ENCODE measurements around the gene TCF4.

TCF4 gene

GRCh38 chr18:55588111-55588869 is at the start of gene TCF4:
Gene TCF4, minus strand, starts transcription at chr18:55588192. Its CDS starts 1,076 bp downstream, at chr18:55587116.
- peak; percentile 57 for DNase-seq (ENCODE audit: low read depth)

DNA sequence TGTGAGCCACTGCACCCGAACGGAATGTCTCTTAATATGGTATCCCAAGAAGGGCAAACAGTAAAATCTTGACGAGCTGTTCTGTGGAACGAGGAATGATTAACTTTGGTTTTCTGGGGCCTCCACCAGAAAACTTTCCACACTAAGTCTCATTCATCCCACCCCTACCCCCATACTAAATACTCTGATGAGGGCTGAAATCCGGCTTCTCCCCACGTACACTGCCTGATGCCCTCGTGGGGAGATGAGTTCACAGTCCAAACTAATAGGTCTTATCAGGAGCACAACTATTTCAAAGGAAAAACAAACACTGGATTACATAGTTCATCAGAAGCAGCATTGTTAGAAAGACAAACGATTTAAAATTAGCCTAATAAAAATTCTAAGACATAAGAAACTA is 49.2 kb upstream of the TCF4 start:
- DNase-seq (ENCODE audit: low read depth) = no peak

- no peak for DNase-seq (ENCODE audit: low read depth)
These were observed 47.4 kb upstream of the TCF4 start for GRCh38 chr18:55635439-55635838.

DNA sequence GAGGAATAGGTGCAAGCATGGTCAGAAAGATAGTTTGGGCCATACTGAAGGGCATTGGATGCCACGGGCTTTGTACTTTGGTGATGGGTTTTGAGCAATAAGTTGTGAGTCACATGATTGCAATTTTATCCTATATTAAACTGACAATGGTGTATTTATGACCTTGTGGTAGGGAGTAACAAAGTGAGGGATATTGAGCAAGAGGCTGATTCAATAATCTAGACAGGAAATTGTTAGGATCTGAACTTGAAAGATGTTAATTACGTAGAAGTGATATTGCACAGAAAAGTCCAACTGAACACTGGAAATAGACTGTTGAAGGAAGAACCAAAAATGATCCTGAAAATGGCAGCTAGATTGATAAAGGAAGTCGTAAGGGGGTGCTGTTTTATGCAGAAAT is 46.6 kb upstream of the TCF4 start:
- DNase-seq (ENCODE audit: low read depth) = peak; percentile 94

GRCh38 chr18:55633032-55633431 is 45.0 kb upstream of the TCF4 start:
- DNase-seq (ENCODE audit: low read depth) = no peak

- no peak for DNase-seq (ENCODE audit: low read depth)
These were observed 41.1 kb upstream of the TCF4 start for GRCh38 chr18:55629133-55629532.

- no peak for DNase-seq (ENCODE audit: low read depth)
These were observed 39.0 kb upstream of the TCF4 start for GRCh38 chr18:55627007-55627406.

DNA sequence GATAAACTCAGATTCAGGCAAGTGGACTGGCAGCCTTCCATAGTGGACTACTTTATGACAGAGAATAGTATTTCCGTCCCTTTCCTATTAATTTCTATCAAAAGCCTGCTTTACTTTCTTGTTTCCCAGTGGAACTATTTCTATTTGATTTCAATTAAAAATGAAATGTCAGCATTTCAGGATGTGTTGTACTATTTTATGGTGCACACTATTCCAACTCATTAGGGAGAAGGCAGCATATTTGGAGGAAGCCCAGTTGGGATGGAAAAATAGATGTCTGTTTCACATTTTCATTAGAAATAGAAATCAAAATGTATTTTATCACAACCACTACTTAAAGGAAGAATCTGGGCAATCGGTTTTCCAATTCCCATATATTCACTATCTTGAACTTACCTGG is 37.9 kb upstream of the TCF4 start:
- no peak for DNase-seq (ENCODE audit: low read depth)

- DNase-seq (ENCODE audit: low read depth) = no peak
These were observed 35.6 kb upstream of the TCF4 start for GRCh38 chr18:55623626-55624025.

DNA sequence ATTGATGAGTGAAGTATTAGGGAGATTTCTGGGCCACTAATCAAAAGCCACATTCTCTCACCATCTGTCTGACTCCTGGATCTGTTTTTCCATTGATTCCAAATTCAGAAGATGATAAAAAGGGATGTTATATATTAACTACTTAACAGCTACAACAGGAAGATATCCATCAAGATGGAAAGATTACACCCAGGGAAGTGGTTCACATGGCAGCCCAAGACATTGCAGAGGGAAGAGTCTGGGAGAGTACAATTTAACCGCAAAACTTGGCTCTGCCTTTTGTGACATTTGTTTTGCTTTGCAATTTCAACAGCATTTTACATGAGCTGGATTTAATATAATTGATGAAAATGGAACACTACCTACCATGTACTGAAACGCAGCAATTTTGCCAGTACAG is 22.5 kb upstream of the TCF4 start:
- DNase-seq (ENCODE audit: low read depth) = no peak

DNA sequence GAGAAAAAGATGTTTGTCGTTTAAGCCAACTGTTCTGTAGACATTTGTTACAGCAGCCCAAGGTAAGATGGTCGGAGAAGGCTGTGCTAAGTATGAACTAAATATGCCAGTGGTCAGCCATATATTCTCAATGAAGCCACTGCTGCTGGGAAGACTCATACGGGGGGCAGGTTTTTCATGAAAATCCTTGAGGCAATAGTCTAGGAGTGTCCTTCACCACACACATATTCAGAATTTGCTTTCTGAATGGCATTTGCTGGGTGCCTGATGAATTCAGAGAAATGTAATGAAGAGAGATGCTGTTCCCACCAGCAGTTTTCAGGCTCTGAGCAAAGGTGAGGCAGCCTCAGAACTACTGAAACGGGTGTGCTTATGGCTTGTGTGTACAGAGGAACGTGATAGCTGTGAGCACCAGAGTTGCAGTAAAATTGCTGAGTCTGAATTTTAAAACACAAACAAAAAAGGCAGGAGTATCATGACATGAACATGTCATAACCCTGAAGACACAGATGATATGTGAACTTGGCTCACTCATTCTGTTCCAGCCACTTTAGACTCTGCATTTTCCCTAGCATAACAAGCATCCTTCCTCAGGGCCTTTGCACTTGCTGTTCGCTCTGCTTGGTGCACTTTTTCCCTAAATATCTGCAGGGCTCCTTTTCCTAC is 21.3 kb upstream of the TCF4 start:
- DNase-seq (ENCODE audit: low read depth) = no peak

- DNase-seq (ENCODE audit: low read depth) = no peak
These were observed 20.5 kb upstream of the TCF4 start for GRCh38 chr18:55608497-55608896.

DNA sequence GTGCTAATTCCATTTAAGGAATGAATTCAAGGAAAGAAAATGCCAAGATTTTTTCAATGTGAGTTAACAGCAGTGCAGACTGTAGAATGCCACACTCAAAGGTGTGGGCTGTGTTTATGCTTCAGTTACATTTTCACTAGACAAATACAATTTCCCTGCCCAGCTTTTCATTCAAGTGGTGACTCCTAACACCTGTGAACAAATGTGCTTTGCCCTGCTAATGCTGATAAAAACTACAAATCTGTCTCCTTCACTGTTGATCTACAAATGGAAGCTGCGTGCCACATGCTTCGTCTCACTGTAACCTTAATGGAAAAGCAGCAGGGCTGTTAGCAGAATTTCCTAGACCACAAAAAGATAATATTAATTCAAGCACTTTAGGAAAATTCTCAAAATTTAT is 19.8 kb upstream of the TCF4 start:
- DNase-seq (ENCODE audit: low read depth) = no peak

- no peak for DNase-seq (ENCODE audit: low read depth)
These were observed 17.8 kb upstream of the TCF4 start for GRCh38 chr18:55605733-55606338.

DNA sequence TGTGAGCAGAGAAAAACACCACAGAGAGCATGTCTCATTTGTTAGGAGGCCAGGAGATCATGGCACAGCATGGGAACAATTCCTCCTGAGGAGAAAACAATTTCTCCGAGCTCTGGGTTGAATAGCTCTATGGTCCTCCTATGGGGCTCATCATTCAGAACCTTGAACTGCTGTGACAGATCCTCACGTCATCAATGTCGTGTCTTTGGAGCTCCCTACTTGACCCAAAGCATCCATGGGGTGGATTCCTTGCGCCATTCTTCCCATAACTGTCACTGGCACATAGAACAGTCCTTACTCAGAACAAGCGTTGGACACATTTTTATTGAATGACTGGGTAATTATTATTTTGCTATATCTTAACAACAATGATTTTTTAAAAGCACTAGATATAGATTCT is 15.8 kb upstream of the TCF4 start:
- DNase-seq (ENCODE audit: low read depth) = no peak

DNA sequence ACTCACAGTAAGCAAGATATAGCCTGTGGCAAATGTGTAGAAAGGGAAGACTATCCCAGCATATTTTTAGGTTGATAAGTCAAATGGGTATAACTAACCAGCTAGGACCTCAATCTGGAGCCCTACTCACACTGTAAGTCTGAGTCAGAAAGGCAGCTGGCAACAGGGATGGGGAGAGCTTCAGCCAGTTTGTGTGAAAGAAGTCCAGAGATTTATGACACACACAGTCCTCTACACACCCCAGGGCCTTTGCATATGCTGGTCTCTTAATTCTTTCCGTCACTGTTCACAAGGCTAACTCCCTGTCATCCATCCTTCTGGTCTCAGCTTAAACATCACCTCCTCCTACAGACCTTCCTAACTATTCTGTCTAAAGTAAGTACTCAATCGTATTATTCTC is 5.9 kb upstream of the TCF4 start:
- no peak for DNase-seq (ENCODE audit: low read depth)

- DNase-seq (ENCODE audit: low read depth) = peak; percentile 83
These were observed 4.6 kb upstream of the TCF4 start for GRCh38 chr18:55592572-55592971.

DNA sequence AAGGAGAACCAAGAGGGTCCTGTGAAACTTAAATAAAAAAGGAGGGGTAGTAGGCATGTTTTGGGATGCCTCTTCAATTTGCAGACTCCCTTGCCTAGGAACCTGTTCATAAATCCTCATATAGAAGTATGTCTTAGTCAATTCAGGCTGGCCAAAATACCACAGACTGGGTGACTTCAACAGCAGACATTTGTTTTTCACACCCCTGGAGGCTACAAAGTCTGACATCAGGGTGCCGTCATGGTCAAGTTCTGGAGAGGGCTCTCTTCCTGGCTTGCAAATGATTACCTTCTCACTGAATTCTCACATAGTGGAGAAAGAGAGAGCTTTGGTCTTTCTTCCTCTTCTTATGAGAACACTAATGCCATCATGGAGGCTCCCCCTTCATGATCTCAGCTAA is 4.1 kb upstream of the TCF4 start:
- DNase-seq (ENCODE audit: low read depth) = no peak

- DNase-seq (ENCODE audit: low read depth) = peak; percentile 94
These were observed 1.8 kb upstream of the TCF4 start for GRCh38 chr18:55589625-55590291.

DNA sequence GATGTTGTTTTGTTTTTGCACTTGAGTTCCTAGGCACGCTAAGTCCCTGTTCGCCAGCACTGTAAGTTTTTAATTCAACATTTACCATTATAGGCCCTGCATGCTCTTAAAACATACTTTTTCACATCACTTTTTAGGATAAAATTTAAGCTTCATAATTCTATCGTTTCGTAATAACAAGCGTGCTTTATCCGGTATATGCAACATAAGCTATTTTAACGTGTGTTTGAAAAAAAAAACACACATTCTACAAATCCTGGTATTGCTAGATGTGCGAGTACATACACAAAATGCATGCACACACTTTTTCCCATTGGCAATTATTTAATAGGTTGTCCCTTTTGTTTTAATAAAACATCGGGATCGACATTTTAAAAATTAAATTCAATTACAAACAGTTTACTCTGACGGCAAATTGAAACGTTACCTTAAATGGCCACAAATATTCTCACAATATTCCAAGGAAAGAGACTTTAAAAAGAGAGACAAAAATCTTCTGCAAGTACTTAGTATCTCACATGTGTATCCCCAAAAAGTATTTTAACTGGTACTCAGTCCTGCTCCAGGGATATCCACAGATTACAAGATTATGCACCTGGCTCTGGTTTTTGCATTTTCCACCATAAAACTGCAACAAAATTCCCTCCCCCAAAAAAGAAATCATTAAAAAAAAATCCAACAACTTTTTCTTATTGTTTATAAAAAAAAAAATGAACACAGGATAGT is 1.0 kb upstream of the TCF4 start:
- DNase-seq (ENCODE audit: low read depth) = peak; percentile 38

DNA sequence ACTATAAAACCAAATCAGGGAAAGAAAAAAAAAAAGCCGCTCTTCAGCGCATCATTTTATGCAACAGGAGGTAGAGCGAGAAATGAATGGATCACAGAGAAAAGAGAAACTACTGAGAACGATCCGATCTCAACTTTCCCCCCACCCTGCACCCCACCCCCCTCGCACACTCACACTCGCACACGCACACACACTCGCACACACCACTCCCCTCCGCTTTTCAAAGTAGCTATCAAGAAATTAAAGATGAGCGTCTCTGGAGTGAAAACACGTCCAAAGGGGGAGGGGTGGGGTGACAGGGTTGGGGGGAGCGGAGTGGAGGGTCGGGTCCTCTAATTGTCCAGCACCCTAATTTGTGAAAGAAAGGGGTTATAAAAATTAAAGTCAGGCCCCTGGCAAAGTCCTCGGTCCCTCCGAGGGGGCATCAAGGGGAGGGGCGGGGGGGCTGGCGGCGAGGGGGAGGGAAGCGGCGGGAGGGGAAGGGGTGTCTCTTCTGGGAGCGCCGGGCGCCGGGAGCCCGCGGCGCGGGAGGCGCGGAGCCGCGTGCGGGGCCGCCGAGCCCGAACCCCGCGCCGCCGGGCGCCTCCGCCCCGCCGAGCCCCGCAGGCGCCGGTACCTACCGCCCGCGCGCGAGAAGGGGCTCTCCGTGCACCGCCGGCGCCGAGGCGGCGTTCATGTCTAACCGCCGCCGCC is 428 bp downstream of the TCF4 start:
- DNase-seq (ENCODE audit: low read depth) = peak; percentile 37

Data from amniotic epithelial cell (primary cell).